ENCODE results near the gene XRCC2. TPM values are rescaled to one million over a fixed set of nuclear protein-coding genes. Genes with fewer than 3 reads are reported as not detected.

The XRCC2 gene
- total RNA-seq (1.2 and 1.5 TPM in 2 replicates), polyA plus RNA-seq (0.36 and 0.66 TPM in 2 replicates), polyA minus RNA-seq (0.34 and 0.43 TPM in 2 replicates)
- total RNA-seq (2013), result 1.2 TPM

- Histone ChIP-seq H3K27me3 (replicated peaks in 1 of 4; ENCODE audit: control extremely low read depth in 1 of 4, control insufficient read depth in 3 of 4, insufficient read depth in 4 of 4, low read length in 3 of 4) (no peaks in the 10 kb centered on the region), H3K36me3 (replicated peaks in 1 of 2; ENCODE audit: control extremely low read depth in 1 of 2, control insufficient read depth in 1 of 2, extremely low read depth in 1 of 2, insufficient read depth in 2 of 2, low read length in 1 of 2) (no peaks in the 10 kb centered on the region), H4K20me1 (ENCODE audit: control insufficient read depth, insufficient read depth, low read length, poor library complexity, severe bottlenecking) (no peaks in the 10 kb centered on the region), H3K9me3 (ENCODE audit: control extremely low read depth in 1 of 3, control insufficient read depth in 2 of 3, insufficient read depth in 1 of 3, low read length in 2 of 3) (no peaks in the 10 kb centered on the region), H3K9ac (ENCODE audit: low read length) (peak within 1 kb of the TSS; percentile 92), H3K27ac (ENCODE audit: low read length in 2 of 2) (peak within 1 kb of the TSS; percentile 58 to 90), H3K4me1 (ENCODE audit: control insufficient read depth in 2 of 2, insufficient read depth in 2 of 2, low read length in 2 of 2) (peaks cover 7 to 11% of the 10 kb centered on the region in 2 donors), H3K4me3 (ENCODE audit: control extremely low read depth in 1 of 5, extremely low read depth in 1 of 5, insufficient read depth in 1 of 5, low read depth in 2 of 5, low read length in 4 of 5) (peak within 1 kb of the TSS; percentile 55 to 96 (median 77)), H3K4me2 (replicated peaks; ENCODE audit: low read depth, low read length, poor library complexity, severe bottlenecking) (peak within 1 kb of the TSS; percentile 98), H3K79me2 (ENCODE audit: control insufficient read depth, insufficient read depth, low read length) (peaks cover 11% of the 10 kb centered on the region), H2AFZ (ENCODE audit: insufficient read depth, low read depth, low read length, poor library complexity, severe bottlenecking) (peak within 1 kb of the TSS; percentile 98)
- Mint-ChIP-seq H3K9me3 (ENCODE audit: insufficient read depth) (no peaks in the 10 kb centered on the region), H3K4me3 (peak within 1 kb of the TSS; percentile 96), H3K4me1 (peaks cover 11% of the 10 kb centered on the region), H3K27me3 (no peaks in the 10 kb centered on the region), H3K27ac (peak within 1 kb of the TSS; percentile 87)
- DNase-seq (peak; percentile 97), ATAC-seq (ENCODE audit: low read depth) (peak; percentile 91)
- POLR2A ChIA-PET, result no interaction called here
- intact Hi-C loops (cut with micrococcal nuclease), result loop anchor here (1.0 to 5.0 kb wide), 4 partner anchors 83 to 649 kb away; partner anchors contain the start of genes ACTR3B and GALNT11
- CTCF ChIA-PET, result no interaction called here
- TF ChIP-seq CTCF (IDR thresholded peaks at IDR 0.05), result no peak
- TF ChIP-seq EZH2 (IDR thresholded peaks at IDR 0.05; ENCODE audit: borderline replicate concordance, insufficient read depth, low read depth, low read length, poor library complexity, severe bottlenecking), result no peak
- under 1% methylated on average over 52 of the region's 63 CpGs for WGBS (ENCODE audit: insufficient coverage)
These were observed at the start of gene XRCC2 for GRCh38 chr7:152675759-152676636. Gene XRCC2 (minus strand): TSS chr7:152676141. CDS start chr7:152676079, 62 bp downstream.

GRCh38 chr7:152723364-152723763 is 47.4 kb upstream of the XRCC2 start:
- no peak overlapping the region for H3K27ac Mint-ChIP-seq
- H3K9me3 ChIP-seq (ENCODE audit: control extremely low read depth in 1 of 3, control insufficient read depth in 2 of 3, insufficient read depth in 1 of 3, low read length in 2 of 3), result no peaks in the 10 kb centered on the region
- TF ChIP-seq CTCF (IDR thresholded peaks at IDR 0.05) (no peak), EZH2 (IDR thresholded peaks at IDR 0.05; ENCODE audit: borderline replicate concordance, insufficient read depth, low read depth, low read length, poor library complexity, severe bottlenecking) (no peak)
- no peak overlapping the region for H2AFZ ChIP-seq (ENCODE audit: insufficient read depth, low read depth, low read length, poor library complexity, severe bottlenecking)
- no peaks in the 10 kb centered on the region for H3K79me2 ChIP-seq (ENCODE audit: control insufficient read depth, insufficient read depth, low read length)
- POLR2A ChIA-PET, result no interaction called here
- H3K9ac ChIP-seq (ENCODE audit: low read length), result no peak overlapping the region
- H3K27me3 Mint-ChIP-seq, result peaks cover 6% of the 10 kb centered on the region
- 100% methylated on average over 1 of the region's 2 CpGs for WGBS (ENCODE audit: insufficient coverage)
- CTCF ChIA-PET, result interaction anchor here (0.7 kb wide), 1 partner anchor 135 kb away, joined by 3 read pairs; no protein-coding TSS in a partner anchor
- no peaks in the 10 kb centered on the region for H3K27me3 ChIP-seq (replicated peaks in 1 of 4; ENCODE audit: control extremely low read depth in 1 of 4, control insufficient read depth in 3 of 4, insufficient read depth in 4 of 4, low read length in 3 of 4)
- no peak overlapping the region for H3K27ac ChIP-seq (ENCODE audit: low read length in 2 of 2)
- no peak overlapping the region for H3K4me3 Mint-ChIP-seq
- DNase-seq (no peak), ATAC-seq (ENCODE audit: low read depth) (no peak)
- H3K4me2 ChIP-seq (replicated peaks; ENCODE audit: low read depth, low read length, poor library complexity, severe bottlenecking), result no peak overlapping the region
- intact Hi-C loops (cut with micrococcal nuclease), result no loop called here
- H3K9me3 Mint-ChIP-seq (ENCODE audit: insufficient read depth), result no peaks in the 10 kb centered on the region
- H3K4me3 ChIP-seq (ENCODE audit: control extremely low read depth in 1 of 5, extremely low read depth in 1 of 5, insufficient read depth in 1 of 5, low read depth in 2 of 5, low read length in 4 of 5), result no peak overlapping the region
- no peaks in the 10 kb centered on the region for H4K20me1 ChIP-seq (ENCODE audit: control insufficient read depth, insufficient read depth, low read length, poor library complexity, severe bottlenecking)
- no peaks in the 10 kb centered on the region for H3K4me1 ChIP-seq (ENCODE audit: control insufficient read depth in 2 of 2, insufficient read depth in 2 of 2, low read length in 2 of 2)
- H3K4me1 Mint-ChIP-seq, result no peaks in the 10 kb centered on the region
- H3K36me3 ChIP-seq (replicated peaks in 1 of 2; ENCODE audit: control extremely low read depth in 1 of 2, control insufficient read depth in 1 of 2, extremely low read depth in 1 of 2, insufficient read depth in 2 of 2, low read length in 1 of 2), result no peaks in the 10 kb centered on the region

All from B cell (primary cell).